Kidney tubule cell (primary cell): Measurements from ENCODE around the gene MMP27.

Experiments used
- DNase-seq: peaks from one replicate; pipeline ENCODE4 v3.0.0-alpha.2; 2018; ENCODE audit warnings: low spot score

The MMP27 gene

GRCh38 chr11:102703826-102704493 is 1.6 kb downstream of the MMP27 start:
- DNase-seq, result no peak

GRCh38 chr11:102695201-102695600 is 10.4 kb downstream of the MMP27 start:
- DNase-seq, result no peak

GRCh38 chr11:102685754-102686153 is 19.8 kb downstream of the MMP27 start:
- DNase-seq, result no peak

GRCh38 chr11:102685338-102685737 is 20.2 kb downstream of the MMP27 start:
- DNase-seq, result no peak

DNA sequence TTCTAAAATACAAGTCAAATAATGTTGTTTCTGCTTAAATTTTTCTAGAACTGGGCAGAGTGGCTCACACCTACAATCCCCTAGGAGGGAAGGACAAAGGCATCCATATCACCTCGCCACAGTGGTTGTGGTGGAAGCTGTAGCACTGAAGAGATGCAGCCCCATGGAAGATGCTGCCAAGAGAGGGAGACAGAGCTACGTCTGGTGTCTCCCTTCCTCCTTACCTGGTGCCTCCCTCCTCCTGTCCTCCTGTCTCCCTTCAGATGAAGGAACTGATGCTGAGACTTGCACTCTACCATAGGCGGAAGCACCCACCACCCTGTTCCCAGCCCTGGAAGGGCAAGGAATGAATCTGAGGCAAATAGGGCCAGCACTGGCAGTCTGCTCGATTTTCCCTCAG is 22.3 kb downstream of the MMP27 start:
- DNase-seq, result no peak

DNA sequence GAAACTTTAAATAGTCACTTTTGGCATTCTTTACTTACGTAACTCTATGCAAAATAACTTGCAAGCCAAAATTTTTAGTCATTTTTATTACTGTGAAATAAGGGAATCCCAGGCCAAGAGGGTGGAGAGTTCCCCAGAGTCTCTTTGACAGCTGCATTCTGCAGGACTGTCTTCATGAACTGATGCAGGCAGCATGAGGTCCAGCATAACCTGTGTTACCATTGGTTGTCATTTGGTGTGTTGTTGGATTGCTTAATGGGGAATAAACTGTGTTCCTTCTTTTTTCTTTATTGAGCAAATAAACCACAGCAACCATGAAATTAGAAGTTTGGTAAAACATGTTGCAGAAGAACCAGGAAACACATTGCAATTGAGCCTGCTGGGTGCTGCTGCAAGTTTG is 24.6 kb downstream of the MMP27 start:
- DNase-seq, result no peak

DNA sequence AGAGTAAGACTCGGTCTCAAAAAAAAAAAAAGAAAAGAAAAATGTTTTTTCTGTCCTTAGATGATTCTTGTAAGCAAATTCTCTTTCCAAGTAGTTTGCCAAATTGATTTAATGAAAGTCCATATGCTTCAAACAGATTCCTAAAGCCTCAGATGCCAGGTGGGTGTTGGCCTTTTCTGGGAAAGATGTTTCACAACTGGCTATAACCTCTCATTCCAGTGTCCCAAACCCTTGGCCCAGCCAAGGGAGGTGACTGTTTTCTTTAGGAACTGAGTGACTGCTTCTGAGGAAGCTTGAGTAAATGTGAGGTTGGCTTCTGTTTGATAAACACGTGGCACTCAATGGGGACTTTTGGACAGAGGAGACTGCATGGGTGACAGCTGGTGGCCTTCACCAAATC is 27.5 kb downstream of the MMP27 start:
- no peak for DNase-seq

DNA sequence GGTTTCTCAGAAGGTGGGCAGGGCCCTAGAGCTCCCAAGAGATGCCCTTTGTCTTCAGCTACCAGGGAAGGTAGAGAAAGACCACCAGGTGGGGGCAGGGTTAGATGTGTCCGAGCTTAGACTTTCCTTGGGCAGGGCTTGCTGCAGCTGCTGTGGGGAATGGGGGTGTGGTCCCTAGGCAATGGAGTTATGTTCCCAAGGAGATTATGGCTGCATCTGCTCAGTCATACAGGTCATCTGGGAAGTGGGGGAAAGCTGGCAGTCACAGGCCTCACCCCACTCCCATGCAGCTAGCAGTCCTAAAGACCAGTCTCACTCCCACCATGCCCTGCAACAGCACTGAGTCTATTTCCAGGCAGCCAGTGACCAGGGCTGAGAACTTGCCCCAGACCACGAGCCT is 29.5 kb downstream of the MMP27 start:
- no peak for DNase-seq

DNA sequence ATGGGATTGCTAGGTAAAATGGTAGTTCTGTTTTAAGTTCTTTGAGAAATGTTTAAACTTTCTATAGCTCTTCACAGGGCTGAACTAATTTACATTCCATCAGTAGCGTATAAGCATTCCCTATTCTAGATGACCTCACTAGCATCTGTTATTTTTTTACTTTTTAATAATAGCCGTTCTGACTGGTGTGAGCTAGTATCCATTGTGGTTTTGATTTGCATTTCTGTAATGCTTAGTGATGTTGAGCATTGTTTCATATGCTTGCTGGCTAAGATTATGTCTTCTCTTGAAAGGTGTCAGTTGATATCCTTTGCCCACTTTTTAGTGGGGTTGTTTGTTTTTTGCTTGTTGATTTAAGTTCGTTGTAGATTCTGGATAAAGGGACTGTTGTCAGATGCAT is 35.9 kb downstream of the MMP27 start:
- DNase-seq, result peak; percentile 4

GRCh38 chr11:102666331-102666957 is 39.1 kb downstream of the MMP27 start:
- DNase-seq, result peak; percentile 69

DNA sequence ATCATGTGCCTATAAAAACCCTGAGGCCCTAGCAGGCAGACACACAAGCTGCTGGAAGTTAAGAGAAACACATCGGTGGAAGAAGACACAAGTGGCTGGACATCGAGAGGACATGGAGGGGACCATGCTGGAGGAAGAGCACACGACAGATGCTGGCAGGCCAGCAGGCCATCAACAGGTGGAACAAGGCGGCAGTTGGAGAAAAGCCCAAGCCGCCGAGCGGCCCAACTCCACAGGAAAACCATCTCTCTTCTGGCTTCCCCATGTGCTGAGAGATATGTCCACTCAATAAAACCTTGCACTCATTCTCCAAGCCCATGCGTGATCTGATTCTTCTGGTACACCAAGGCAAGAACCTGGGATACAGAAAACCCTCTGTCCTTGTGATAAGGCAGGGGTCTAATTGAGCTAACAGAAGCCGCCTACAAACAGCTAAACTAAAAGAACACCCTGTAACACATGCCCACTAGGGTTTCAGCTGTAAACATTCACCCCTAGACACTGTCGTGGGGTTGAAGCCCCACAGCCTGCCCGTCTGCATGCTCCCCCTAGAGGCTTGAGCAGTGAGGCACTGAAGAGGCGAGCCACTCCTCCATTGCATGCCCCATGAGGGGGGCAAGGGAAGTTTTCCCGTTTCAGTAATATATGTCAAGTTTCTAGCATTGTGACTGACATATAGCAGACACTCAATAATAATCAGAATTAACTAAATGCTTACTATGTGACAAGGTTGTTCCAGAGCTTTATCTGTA is 41.4 kb downstream of the MMP27 start:
- DNase-seq, result peak; percentile 23

- no peak for DNase-seq
Observed at GRCh38 chr11:102662607-102663006, 43.0 kb downstream of the MMP27 start.

- no peak for DNase-seq
Observed at GRCh38 chr11:102661040-102661439, 44.5 kb downstream of the MMP27 start.

DNA sequence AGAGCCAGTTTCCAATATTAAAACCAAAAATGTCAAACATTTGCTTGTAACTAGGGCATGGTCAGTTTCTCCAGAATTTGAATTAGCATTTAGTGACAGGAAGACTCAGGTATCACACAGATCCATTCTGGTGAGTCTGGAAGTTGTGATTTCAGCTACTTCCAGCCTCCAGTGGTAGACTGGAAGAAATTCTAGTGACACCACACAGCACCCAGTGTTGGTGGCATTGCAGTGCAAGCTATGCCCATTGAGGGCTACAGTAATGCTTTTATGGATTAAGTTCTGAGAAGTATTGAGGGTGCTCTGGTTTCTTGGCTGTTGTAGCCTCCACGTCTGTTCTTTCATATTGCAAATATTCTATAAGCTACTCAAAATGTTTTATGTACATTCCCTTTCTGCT is 49.0 kb downstream of the MMP27 start:
- DNase-seq, result no peak

GRCh38 chr11:102655547-102655946 is 50.0 kb downstream of the MMP27 start:
- no peak for DNase-seq

DNA sequence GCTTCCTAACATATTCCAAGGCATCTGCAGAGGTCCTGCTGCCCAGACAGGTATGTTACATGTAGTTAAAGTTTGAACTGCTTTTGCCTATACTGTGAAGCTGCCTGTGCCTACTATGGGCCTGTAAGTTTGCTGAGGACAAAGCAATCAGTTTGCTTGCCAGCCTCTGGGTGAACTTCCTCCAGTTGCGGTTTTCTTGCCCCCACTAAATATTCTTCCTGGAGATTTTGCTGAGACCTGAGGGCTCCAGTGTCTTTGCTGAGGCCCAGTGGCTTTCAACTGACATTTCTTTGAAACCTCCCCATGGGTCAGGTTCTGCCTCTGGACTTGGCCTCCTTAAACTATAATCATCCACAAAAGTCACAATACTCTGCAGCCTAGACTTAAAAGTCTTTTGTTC is 50.8 kb downstream of the MMP27 start:
- DNase-seq, result no peak

- peak; percentile 17 for DNase-seq
Observed at GRCh38 chr11:102653744-102654291, 51.8 kb downstream of the MMP27 start.

GRCh38 chr11:102647430-102647829 is 58.1 kb downstream of the MMP27 start:
- DNase-seq, result no peak

DNA sequence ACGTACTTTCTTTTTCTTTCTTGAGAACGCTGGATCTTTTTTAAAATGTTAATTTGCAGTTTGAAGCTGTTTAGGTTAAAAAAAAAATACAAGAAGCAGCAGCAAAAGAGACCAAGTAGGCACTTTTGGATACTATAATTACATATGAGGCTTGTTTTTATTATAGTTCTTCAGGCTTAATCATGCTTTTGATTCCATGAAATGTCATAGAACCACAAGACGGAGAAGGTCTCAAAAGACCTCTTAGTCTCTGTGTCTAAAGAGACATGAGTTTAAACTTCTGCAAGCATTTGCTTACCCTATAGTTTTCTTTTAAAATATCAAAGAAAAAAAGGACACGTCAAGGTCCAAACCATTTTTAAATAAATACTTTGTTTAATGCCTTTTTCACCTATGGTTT is 61.6 kb downstream of the MMP27 start:
- no peak for DNase-seq
